Stimulated activated CD8-positive, alpha-beta memory T cell treated with anti-CD3 and anti-CD28 coated beads, Interleukin-15, amount 100 ng/mL, for 48 hours (primary cell): ENCODE data around the gene TMEM245.
"Not testable (repeated sequence)": the region's sequence is repeated elsewhere in the genome, so short reads cannot be mapped to it uniquely, and the experiment has no call there.

Experiments
- DNase-seq, 2 donors: peaks; one replicate each; pipeline ENCODE4 v3.0.0-alpha.2; 2020; ENCODE audit warnings: low read depth in 2 of 2

The TMEM245 gene

GRCh38 chr9:109063760-109064159, 56.0 kb downstream of the TMEM245 start:
- peak in 1 of 2 donors; percentile 1 for DNase-seq

- DNase-seq = no peak
Measured at GRCh38 chr9:109062543-109062942, 57.2 kb downstream of the TMEM245 start.

- DNase-seq = no peak
Measured at GRCh38 chr9:109060191-109060590, 59.6 kb downstream of the TMEM245 start.

GRCh38 chr9:109053121-109053520, 66.6 kb downstream of the TMEM245 start:
- not testable (repeated sequence) for DNase-seq

GRCh38 chr9:109052416-109052815, 67.3 kb downstream of the TMEM245 start:
- no peak for DNase-seq

- no peak for DNase-seq
Measured at GRCh38 chr9:109051733-109052132, 68.0 kb downstream of the TMEM245 start.

GRCh38 chr9:109050444-109050843, 69.3 kb downstream of the TMEM245 start:
- no peak for DNase-seq

- no peak for DNase-seq
Measured at GRCh38 chr9:109048822-109049221, 70.9 kb downstream of the TMEM245 start.

- DNase-seq = no peak
Measured at GRCh38 chr9:109047259-109047658, 72.5 kb downstream of the TMEM245 start.

- DNase-seq = no peak
Measured at GRCh38 chr9:109046346-109046745, 73.4 kb downstream of the TMEM245 start.

- no peak for DNase-seq
Measured at GRCh38 chr9:109043578-109043977, 76.2 kb downstream of the TMEM245 start.

GRCh38 chr9:109040571-109040970, 79.2 kb downstream of the TMEM245 start:
- no peak for DNase-seq

GRCh38 chr9:109039539-109039938, 80.2 kb downstream of the TMEM245 start:
- DNase-seq = no peak

- DNase-seq = no peak
Measured at GRCh38 chr9:109037946-109038715, 81.6 kb downstream of the TMEM245 start.

GRCh38 chr9:109036744-109037680, 82.7 kb downstream of the TMEM245 start:
- no peak for DNase-seq

- no peak for DNase-seq
Measured at GRCh38 chr9:109035684-109036423, 83.9 kb downstream of the TMEM245 start.

- no peak for DNase-seq
Measured at GRCh38 chr9:109033941-109034700, 85.6 kb downstream of the TMEM245 start.

GRCh38 chr9:109031241-109031640, 88.5 kb downstream of the TMEM245 start:
- DNase-seq = no peak

- DNase-seq = no peak
Measured at GRCh38 chr9:109030426-109030825, 89.3 kb downstream of the TMEM245 start.

- DNase-seq = no peak
Measured at GRCh38 chr9:109028457-109028856, 91.3 kb downstream of the TMEM245 start.

GRCh38 chr9:109027176-109027575, 92.6 kb downstream of the TMEM245 start:
- DNase-seq = no peak
